Liver (tissue), 9 donors: ENCODE measurements around the gene ARMS2. TPM values are rescaled to one million over a fixed set of nuclear protein-coding genes. Genes with fewer than 3 reads are reported as not detected.

ENCODE experiments used
- DNase-seq: peaks from one replicate; pipeline ENCODE4 v3.0.0-alpha.2; 2017; ENCODE audit warnings: low spot score
- H3K27ac ChIP-seq, 2 donors: one replicate each; pipeline ENCODE4 v1.7.0; 2013; ENCODE audit warnings: inconsistent platforms in 2 of 2, low read length in 2 of 2, control low read depth in 1 of 2, low read depth in 1 of 2, mild to moderate bottlenecking in 1 of 2
- H3K27me3 ChIP-seq, 4 donors: one replicate each; pipeline versions ENCODE4 v1.6.1 to v1.7.0; 2013; ENCODE audit warnings: low read length in 3 of 4, inconsistent platforms in 1 of 4, mild to moderate bottlenecking in 1 of 4, moderate library complexity in 1 of 4; ENCODE audit not compliant: control insufficient read depth in 4 of 4, insufficient read depth in 4 of 4
- H3K36me3 ChIP-seq, 4 donors: one replicate each; pipeline versions ENCODE4 v1.6.1 to v1.7.0; 2013; ENCODE audit warnings: low read length in 3 of 4, mild to moderate bottlenecking in 3 of 4, low read depth in 1 of 4, moderate library complexity in 1 of 4; ENCODE audit not compliant: control insufficient read depth in 4 of 4, insufficient read depth in 3 of 4
- H3K4me1 ChIP-seq, 4 donors: one replicate each; pipeline versions ENCODE4 v1.6.1 to v1.7.0; 2013; ENCODE audit warnings: low read length in 3 of 4, mild to moderate bottlenecking in 3 of 4, moderate library complexity in 1 of 4; ENCODE audit not compliant: control insufficient read depth in 4 of 4, insufficient read depth in 4 of 4
- H3K4me3 ChIP-seq, 3 donors: one replicate each; pipeline versions ENCODE4 v1.6.1 to v1.7.0; 2013; ENCODE audit warnings: low read length in 3 of 3, control low read depth in 1 of 3, low read depth in 1 of 3, mild to moderate bottlenecking in 1 of 3
- H3K9ac ChIP-seq, 2 donors: one replicate each; pipeline ENCODE4 v1.7.0; 2013; ENCODE audit warnings: low read length in 2 of 2, mild to moderate bottlenecking in 2 of 2, moderate library complexity in 2 of 2, control low read depth in 1 of 2, low read depth in 1 of 2
- H3K9me3 ChIP-seq, 4 donors: one replicate each; pipeline versions ENCODE4 v1.6.1 to v1.7.0; 2013; ENCODE audit warnings: low read length in 3 of 4; ENCODE audit not compliant: control insufficient read depth in 4 of 4
- ATF3 ChIP-seq: IDR thresholded peaks from 2 replicates; pipeline ENCODE4 v1.6.1; 2016; ENCODE audit warnings: antibody characterized with exemption
- CTCF ChIP-seq: fragments of 150-350 bp; IDR thresholded peaks from 2 replicates; pipeline ENCODE4 v1.5.1; 2017; ENCODE audit warnings: improper control_type of control experiment, low read depth, low read length; ENCODE audit not compliant: missing input control
- EGR1 ChIP-seq, 2 donors: IDR thresholded peaks; 2 replicates each; pipeline ENCODE4 v1.6.1; 2016 to 2018; ENCODE audit warnings: antibody characterized with exemption in 2 of 2, low read depth in 2 of 2
- FOXA1 ChIP-seq: IDR thresholded peaks from 2 replicates; pipeline ENCODE4 v1.6.1; 2016; ENCODE audit warnings: antibody characterized with exemption
- FOXA2 ChIP-seq: IDR thresholded peaks from 2 replicates; pipeline ENCODE4 v1.6.1; 2016; ENCODE audit warnings: antibody characterized with exemption
- GABPA ChIP-seq, 2 donors: IDR thresholded peaks in 1 of 2; conservative IDR thresholded peaks in 1 of 2; 2 replicates each; pipeline ENCODE4 v1.6.1; 2016; ENCODE audit warnings: antibody characterized with exemption in 2 of 2, mild to moderate bottlenecking in 1 of 2, moderate library complexity in 1 of 2
- HNF4A ChIP-seq, 2 donors: conservative IDR thresholded peaks; 2 replicates each; pipeline ENCODE4 v1.6.1; 2016; ENCODE audit warnings: antibody characterized with exemption in 2 of 2, mild to moderate bottlenecking in 2 of 2
- HNF4G ChIP-seq: IDR thresholded peaks from 2 replicates; pipeline ENCODE4 v1.6.1; 2016; ENCODE audit warnings: antibody characterized with exemption
- JUND ChIP-seq, 2 donors: IDR thresholded peaks; 2 replicates each; pipeline ENCODE4 v1.6.1; 2016; ENCODE audit warnings: antibody characterized with exemption in 2 of 2
- NR2F2 ChIP-seq: IDR thresholded peaks from 2 replicates; pipeline ENCODE4 v1.6.1; 2016; ENCODE audit warnings: antibody characterized with exemption
- RAD21 ChIP-seq, 2 donors: IDR thresholded peaks; 2 replicates each; pipeline ENCODE4 v1.6.1; 2016; ENCODE audit warnings: antibody characterized with exemption in 2 of 2, mild to moderate bottlenecking in 2 of 2
- REST ChIP-seq: IDR thresholded peaks from 2 replicates; pipeline ENCODE4 v1.6.1; 2016; ENCODE audit warnings: antibody characterized with exemption, mild to moderate bottlenecking
- RXRA ChIP-seq, 2 donors: IDR thresholded peaks; 2 replicates each; pipeline ENCODE4 v1.6.1; 2017 to 2018; ENCODE audit warnings: antibody characterized with exemption in 2 of 2, mild to moderate bottlenecking in 1 of 2
- SP1 ChIP-seq: IDR thresholded peaks from 2 replicates; pipeline ENCODE4 v1.6.1; 2018; ENCODE audit warnings: antibody characterized with exemption, mild to moderate bottlenecking
- TAF1 ChIP-seq: conservative IDR thresholded peaks from 2 replicates; pipeline ENCODE4 v1.6.1; 2016; ENCODE audit warnings: antibody characterized with exemption, mild to moderate bottlenecking
- YY1 ChIP-seq: IDR thresholded peaks from 2 replicates; pipeline ENCODE4 v1.6.1; 2016; ENCODE audit warnings: antibody characterized with exemption, mild to moderate bottlenecking
- ZBTB33 ChIP-seq: IDR thresholded peaks from 2 replicates; pipeline ENCODE4 v1.6.1; 2016; ENCODE audit warnings: antibody characterized with exemption
- WGBS: extraction: QIAGEN DNeasy Blood & Tissue Kit; methylation state at CpG from one replicate; pipeline ENCODE4 v1.1.7; 2013; 5-methylcytosine and 5-hydroxymethylcytosine counted together
- polyA plus RNA-seq, 2 donors: library from polyadenylated mRNA; stranded (reverse) in 1 of 2; unstranded in 1 of 2; fragments of 200-250 nt in 1 of 2; fragments of >200 nt in 1 of 2; fragmentation: Nextera tagmentation in 1 of 2; extraction: Ambion mirVana in 1 of 2; gene quantifications; one replicate each; pipeline versions ENCODE4 v1.2.1 to v1.2.3, GENCODE V29; 2013 to 2015
- total RNA-seq, 2 donors: library from RNA; depleted of rRNA; stranded (reverse); fragments of >200 nt; gene quantifications; one replicate each; pipeline ENCODE4 v1.2.3, GENCODE V29; 2014
- TF ChIP-seq, protein P1 (sequence below): IDR thresholded peaks from 2 replicates; pipeline ENCODE4 v1.6.1; 2016; ENCODE audit warnings: antibody characterized with exemption
- donor health status: healthy.
- donor health status: healthy.
- donor health status: healthy.
- donor health status: healthy.
- donor health status: healthy.

The ARMS2 gene
- total and polyA plus RNA-seq, 4 donors = 0.17 TPM; not detected in 3

GRCh38 chr10:122458693-122459092 lies 4.2 kb downstream of the ARMS2 start:
- Histone ChIP-seq H3K4me1 (peaks cover 3 to 21% (median 10%) of the 10 kb centered on the region in 4 donors), H3K36me3 (no peaks in the 10 kb centered on the region), H3K9me3 (no peaks in the 10 kb centered on the region), H3K4me3 (no peak overlapping the region), H3K9ac (no peak overlapping the region), H3K27ac (no peak overlapping the region), H3K27me3 (no peaks in the 10 kb centered on the region)
- TF ChIP-seq HNF4A (conservative IDR thresholded peaks at IDR 0.05) = no peak
- no peak for TF ChIP-seq FOXA1
- 80% methylated on average over 6 of the region's 6 CpGs for WGBS
- DNase-seq = no peak

GRCh38 chr10:122459561-122460273 lies 5.3 kb downstream of the ARMS2 start:
- 79% methylated on average over 14 of the region's 14 CpGs for WGBS
- TF ChIP-seq HNF4A (conservative IDR thresholded peaks at IDR 0.05) (no peak), HNF4G (no peak), RAD21 (IDR thresholded peaks at IDR 0.05) (no peak), EGR1 (IDR thresholded peaks at IDR 0.05; ENCODE audit: low read depth in 2 of 2) (no peak), REST (no peak), FOXA1 (no peak), TAF1 (no peak), FOXA2 (no peak), ATF3 (no peak), YY1 (no peak), JUND (IDR thresholded peaks at IDR 0.05) (no peak), GABPA (IDR thresholded peaks at IDR 0.05 in 1 of 2, conservative IDR thresholded peaks at IDR 0.05 in 1 of 2) (no peak), NR2F2 (no peak), ZBTB33 (no peak), CTCF (no peak), RXRA (IDR thresholded peaks at IDR 0.05) (no peak), SP1 (no peak)
- TF ChIP-seq, protein P1, sequence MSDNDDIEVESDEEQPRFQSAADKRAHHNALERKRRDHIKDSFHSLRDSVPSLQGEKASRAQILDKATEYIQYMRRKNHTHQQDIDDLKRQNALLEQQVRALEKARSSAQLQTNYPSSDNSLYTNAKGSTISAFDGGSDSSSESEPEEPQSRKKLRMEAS = no peak

More at GRCh38 chr10:122459561-122460273, 5.3 kb downstream of the ARMS2 start:
- H3K27ac ChIP-seq = no peak overlapping the region
- no peaks in the 10 kb centered on the region for H3K27me3 ChIP-seq
- no peak for DNase-seq
- no peaks in the 10 kb centered on the region for H3K36me3 ChIP-seq
- no peak overlapping the region for H3K9ac ChIP-seq
- peaks cover 3 to 27% (median 15%) of the 10 kb centered on the region in 4 donors for H3K4me1 ChIP-seq
- H3K4me3 ChIP-seq = no peak overlapping the region
- H3K9me3 ChIP-seq = no peaks in the 10 kb centered on the region
